ENCODE data around the gene RNF14. TPM values are rescaled to one million over a fixed set of nuclear protein-coding genes. Genes with fewer than 3 reads are reported as not detected.
"Not testable (repeated sequence)": the region's sequence is repeated elsewhere in the genome, so short reads cannot be mapped to it uniquely, and the experiment has no call there.

RNF14 gene
- polyA plus RNA-seq, 4 donors = 48.6 to 71.5 (median 61.4) TPM

DNA sequence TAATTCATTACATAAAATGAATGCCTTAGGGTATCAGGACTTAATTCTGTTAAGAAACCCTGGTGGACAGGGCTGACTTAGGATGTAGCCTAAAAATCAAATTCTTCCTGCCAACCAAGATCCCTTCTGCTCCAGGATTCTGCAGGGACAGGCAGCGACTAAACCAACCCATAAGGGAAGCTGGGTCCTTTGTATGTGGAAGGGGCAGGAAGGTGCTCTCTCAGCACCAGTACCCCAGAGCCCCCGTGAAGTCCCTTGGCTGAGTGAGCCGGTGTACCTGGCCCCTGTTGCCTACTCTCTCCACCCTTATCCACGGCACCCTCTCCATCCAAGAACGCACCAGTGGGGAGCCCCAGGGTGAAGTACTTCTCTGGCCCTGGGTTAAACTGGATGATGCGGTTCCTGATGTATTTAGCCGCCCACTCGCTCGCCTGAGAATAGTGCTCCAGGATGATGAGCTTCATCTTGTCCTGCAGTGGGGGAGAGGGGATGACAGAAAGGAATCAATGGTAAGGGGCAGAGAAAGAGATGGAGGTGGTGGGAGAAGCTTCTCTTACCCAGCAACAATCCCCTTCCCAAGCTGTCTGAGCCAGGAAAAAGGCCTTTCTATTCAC is 42.8 kb downstream of the RNF14 start:
- no peak for DNase-seq (ENCODE audit: low read depth in 4 of 4, low spot score in 3 of 4)

DNA sequence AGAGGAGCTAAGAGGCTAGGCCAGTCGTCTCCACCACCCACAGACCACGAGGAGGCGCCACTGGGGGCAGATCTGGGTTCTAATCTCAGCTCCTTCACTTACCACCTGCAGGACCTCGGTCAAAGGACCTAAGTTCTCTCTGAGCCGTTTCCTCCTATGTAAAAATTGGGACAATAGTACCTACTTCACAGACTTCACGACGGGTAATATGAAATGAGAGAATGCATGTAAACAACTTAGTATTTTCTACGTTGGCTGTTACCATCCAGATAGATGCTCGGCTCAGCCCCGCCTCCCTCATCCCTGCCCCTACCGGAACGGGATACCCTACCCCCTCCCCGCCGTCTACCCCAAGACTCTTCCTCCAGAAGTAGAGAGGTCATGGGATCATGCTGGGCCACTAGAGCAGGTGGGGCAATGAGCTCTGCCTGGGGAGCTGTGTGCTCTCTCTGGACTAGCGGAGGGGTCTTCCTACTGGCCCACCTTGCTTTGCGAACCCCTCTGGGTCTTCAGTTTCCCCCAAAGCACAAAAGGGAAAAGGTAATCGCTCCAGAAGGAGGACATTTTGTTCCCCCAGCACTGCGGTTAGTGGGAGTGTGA is 43.4 kb downstream of the RNF14 start:
- DNase-seq (ENCODE audit: low read depth in 4 of 4, low spot score in 3 of 4) = no peak

DNA sequence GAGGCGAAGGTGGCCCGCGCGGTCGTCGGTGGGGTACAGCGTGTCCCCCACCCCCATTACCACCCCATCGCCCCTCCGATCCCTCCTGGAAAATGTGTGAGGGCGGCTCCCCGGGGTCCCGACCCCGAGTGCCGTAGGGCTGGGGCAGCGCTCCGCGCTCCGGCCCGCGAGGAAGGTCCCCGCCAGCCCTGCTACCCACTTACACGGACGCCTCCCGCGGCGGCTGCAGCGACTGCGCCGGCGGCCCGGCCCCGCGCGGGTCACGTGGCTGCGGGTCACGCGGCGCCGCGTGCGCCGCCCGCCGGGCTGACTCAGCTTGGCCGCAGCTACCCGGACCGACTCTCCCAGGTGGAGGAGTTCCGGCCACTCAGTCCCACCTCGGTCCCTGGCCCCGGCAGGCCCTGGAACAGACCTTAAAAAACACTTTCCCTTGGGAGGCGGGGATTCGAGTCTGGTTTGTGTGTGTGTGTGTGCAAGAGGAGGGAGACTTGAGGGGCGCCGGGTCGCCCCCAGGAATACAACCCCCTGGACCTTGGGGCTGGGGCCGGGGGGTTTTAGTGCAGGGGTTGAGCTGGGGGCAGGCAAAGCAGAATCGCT is 44.0 kb downstream of the RNF14 start, which contains the start of gene GNPDA1:
Gene GNPDA1 (minus strand): TSS at position 236 of the 597 bp plus-strand sequence. CDS start 992 bp downstream, outside the sequence.
- DNase-seq (ENCODE audit: low read depth in 4 of 4, low spot score in 3 of 4) = peak in 2 of 4 donors; percentile 54 to 65

DNA sequence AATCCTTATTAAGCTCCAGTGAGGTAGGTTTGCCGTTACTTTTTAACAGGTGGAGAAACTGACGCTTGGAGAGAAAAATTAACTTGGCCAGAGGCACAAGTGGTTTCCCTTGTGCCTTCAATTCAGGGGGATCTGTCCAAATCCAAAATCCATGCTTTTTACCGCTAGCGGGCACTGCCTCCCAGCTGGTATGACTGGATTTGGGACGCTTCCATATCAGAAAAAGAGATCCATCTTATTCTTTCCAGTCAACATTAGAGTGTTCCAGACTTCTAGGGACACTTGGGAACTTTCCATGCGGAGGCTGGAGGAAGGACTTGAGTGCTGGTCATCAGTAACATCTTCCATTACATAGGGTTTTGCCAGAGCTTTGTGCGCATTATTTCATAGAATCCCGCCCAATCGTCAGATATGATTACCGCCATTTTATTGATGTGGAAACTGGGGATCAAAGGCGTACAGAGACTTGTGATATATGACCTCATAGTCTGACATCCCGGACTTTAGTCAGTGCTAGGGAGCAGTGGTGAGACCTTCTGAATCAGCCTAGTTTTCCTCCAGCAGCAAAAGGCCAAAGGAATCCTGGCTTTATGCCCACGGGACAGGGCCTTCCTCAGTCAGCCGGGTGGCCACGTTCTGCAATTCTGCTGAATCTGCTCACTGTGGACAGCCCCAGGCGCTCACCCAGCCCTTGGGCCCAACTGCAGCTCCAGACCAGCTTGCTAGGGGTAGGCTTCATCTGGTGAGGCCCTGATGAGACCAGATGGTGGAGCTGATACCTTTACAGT is 45.0 kb downstream of the RNF14 start:
- no peak for DNase-seq (ENCODE audit: low read depth in 4 of 4, low spot score in 3 of 4)

DNA sequence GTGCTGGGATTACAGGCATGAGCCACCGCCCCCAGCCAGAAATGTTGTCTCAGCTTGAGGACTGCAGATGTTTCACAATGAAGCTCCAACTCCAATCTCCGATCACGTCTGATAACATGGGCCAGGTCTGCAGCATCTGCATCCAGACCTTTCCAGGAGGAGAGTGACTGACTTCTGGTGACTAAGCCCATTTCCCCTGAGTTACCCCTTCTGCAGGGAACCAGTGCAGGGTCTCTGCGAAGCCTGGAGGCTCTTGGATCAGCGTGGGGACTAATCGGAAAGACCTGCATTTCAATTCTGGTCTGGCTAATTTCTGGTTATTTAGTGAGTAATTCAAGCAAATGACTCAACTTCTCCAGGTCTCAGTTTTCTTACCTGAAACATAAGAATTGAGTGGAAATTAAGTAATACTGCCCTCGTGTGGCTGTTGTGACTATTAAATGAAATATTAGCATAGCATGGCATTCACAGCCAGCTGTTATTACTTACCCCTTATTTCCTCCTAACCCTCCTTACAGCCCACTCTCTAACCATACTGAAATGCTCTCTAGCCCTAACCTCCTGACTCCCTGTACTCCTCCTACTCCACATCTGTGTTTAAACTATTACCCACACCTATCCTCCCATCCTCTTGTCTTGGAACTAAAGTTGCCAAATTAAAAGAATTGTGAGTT is 46.1 kb downstream of the RNF14 start:
- DNase-seq (ENCODE audit: low read depth in 4 of 4, low spot score in 3 of 4) = no peak

DNA sequence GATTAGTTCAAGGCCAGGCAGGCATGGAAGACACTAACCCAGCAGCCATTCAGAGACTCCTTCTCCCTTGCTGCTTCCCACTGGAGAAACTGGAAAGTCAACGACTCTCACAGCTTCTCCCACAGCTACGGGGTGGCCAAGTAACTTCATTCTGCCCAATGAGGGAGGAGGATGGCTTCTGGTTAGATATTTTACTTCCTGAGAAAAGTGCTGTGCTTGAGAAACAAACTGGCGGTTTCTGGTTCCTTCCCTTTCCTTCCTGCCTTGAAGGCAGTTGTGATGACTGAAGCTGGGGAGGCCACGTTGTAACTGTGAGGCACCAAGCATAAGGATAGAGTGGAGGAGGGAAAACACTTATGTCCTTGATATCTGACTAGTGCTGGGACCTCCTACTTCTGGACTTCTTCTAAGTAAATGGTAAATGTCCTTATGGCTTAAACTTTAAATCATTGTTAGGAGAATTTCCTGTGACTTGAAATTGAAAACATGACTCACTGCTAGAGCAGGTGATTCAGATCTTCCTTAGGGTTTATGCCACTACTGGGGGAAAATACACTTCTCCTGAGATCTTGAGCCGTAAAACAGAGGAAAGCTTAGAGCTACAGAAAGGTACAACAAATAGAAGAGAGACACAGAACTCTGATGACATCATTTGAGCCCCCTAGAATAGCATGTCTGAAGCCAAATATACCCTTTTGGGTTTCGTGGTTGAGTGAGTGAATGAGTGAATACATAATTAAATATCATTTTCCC is 47.1 kb downstream of the RNF14 start:
- no peak for DNase-seq (ENCODE audit: low read depth in 4 of 4, low spot score in 3 of 4)

DNA sequence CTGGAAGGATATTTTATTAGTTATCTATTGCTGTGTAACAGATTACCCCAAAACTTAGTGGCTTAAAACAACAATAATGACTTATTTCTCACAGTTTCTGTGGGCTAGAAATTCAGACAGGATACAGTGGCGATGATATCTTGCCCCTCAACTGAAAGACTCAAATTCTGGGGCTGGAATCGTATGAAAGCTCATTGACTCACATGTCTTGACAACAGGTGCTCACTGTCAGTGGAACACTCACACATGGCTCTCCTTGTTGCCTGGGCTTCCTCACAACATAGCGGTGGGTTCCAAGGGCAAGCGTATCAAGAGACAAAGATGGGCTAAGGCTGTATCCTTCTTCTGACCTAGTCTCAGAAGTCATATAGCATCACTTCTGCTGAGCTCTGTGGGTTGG is 47.7 kb downstream of the RNF14 start:
- no peak for DNase-seq (ENCODE audit: low read depth in 4 of 4, low spot score in 3 of 4)

DNA sequence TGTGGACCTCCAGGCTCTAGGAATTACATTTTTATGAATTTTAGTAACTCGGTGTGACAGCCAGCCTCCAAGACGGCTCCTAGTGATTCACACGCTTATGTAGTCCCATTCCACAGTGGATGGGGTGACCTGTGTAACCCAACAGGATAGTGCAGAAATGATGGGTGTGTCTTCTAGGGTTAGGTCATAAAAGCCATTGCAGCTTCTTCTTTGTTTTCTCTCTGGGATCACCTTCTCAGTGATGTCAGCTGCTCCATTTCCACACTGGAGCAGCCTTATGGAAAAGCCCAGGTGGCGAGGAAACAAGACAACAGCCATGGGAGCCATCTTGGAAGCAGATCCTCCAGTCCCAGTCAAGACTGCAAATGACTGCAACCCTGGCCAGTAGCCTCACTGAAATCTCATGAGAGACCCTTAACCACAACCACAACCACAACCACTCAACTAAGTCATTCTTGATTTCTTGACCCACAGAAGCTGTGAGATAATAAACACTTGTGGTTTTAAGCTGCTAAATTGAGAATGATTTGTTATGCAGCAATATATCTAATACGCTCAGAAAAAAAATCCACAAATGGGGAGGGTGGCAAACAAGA is 49.0 kb downstream of the RNF14 start:
- DNase-seq (ENCODE audit: low read depth in 4 of 4, low spot score in 3 of 4) = no peak

DNA sequence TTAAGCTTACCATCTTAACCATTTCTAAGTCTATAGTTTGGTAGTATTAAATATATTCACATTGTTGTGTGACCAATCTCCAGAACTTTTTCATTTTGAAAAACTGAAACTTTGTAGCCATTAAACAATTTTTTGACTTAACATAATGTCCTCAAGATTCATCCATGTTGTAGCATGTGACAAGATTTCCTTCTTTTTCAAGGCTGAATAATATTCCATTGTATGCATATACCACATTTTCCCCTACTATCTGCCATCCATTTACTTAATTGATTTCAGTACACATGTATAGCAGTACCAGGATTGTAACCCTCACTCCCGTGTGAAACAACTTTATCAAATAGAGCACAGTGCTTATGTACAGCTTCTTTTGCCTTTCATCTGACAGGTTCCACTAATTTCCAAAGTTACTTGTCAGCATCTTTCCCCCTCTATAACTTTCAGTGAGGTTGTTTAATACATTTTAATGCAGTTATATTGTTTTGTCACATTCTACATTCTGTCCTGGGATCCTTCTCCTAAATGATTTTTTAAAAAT is 51.3 kb downstream of the RNF14 start:
- no peak for DNase-seq (ENCODE audit: low read depth in 4 of 4, low spot score in 3 of 4)

DNA sequence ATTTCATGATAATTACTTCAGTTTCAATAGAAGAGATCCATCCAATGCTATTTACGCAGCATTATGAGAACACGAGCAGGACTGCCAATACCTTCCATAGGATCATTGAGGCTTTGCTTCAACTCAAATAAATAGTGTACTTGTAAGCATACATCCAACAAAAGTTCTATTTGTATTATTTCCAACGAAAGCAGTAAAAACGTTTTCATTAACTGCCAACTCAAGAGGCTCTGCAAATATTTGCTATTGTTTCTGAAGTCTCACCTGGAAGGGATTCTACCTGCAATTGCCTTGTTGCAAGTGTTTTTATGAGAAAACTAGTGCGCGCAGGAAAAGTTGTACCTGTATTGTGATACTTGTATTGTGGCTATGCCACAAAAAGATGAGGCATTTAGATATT is 54.9 kb downstream of the RNF14 start:
- DNase-seq (ENCODE audit: low read depth in 4 of 4, low spot score in 3 of 4) = no peak

DNA sequence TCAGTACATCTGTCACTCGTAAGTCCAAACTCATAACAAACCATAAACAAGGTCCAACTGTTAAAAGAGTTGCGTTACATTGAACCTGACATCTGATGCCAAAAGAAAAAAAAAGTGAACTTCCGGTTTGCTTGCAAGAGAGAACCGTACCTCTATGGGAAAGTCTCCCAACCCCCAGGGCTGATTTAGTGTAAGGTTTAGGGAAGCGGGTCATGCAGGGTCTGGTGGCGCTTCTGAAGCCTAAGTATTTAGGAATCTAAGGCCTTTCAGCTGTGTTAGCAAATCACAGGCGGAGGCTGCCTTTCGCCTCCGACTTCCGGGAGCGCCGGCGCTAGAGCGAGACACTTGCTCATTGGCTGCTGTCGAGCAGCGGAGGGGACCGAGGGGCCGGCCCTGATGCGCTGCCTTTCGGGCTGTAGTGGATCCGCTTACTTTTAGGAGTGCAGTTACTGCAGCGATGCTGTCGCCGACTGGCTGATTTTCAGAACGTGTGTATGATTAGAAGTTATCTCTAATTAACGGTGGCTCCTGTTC is 55.9 kb downstream of the RNF14 start:
- DNase-seq (ENCODE audit: low read depth in 4 of 4, low spot score in 3 of 4) = peak; percentile 62 to 77 (median 72)

DNA sequence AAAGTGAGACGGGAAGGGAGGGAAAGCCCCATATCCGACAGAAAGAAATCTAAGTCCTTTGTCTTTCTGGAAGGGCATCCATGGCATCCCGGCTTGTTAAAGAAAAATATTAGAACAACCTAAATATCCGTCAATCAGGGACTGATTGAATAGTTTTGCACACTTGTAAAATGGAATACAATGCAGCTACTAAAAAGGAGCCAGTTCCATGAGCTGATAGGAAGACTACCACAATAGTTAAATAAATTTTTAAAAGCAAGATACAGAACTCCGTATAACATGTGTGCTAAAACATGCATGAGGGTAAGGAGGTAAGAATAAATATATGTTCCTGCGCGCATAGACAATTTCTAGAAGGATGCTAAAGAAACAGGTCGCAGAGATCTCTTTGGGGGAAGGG is 56.7 kb downstream of the RNF14 start:
- no peak for DNase-seq (ENCODE audit: low read depth in 4 of 4, low spot score in 3 of 4)

DNA sequence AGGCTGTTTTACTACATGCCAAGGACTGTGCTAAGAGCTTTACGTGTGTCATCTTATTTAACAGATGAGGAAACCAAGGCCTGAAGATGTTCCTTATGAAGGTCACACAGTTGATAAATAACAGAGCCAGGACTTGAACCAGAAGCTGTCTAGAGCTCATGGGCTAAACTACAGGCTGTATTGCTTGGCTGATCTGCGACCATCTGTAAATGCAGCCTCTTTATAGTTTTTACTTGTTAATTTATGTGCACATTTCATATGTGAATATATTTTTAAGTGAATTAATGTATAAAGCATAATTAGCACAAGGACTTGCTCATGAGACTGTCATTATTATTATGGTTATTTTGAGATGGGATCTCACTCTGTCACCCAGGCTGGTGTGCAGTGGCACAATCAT is 63.2 kb downstream of the RNF14 start:
- no peak for DNase-seq (ENCODE audit: low read depth in 4 of 4, low spot score in 3 of 4)

DNA sequence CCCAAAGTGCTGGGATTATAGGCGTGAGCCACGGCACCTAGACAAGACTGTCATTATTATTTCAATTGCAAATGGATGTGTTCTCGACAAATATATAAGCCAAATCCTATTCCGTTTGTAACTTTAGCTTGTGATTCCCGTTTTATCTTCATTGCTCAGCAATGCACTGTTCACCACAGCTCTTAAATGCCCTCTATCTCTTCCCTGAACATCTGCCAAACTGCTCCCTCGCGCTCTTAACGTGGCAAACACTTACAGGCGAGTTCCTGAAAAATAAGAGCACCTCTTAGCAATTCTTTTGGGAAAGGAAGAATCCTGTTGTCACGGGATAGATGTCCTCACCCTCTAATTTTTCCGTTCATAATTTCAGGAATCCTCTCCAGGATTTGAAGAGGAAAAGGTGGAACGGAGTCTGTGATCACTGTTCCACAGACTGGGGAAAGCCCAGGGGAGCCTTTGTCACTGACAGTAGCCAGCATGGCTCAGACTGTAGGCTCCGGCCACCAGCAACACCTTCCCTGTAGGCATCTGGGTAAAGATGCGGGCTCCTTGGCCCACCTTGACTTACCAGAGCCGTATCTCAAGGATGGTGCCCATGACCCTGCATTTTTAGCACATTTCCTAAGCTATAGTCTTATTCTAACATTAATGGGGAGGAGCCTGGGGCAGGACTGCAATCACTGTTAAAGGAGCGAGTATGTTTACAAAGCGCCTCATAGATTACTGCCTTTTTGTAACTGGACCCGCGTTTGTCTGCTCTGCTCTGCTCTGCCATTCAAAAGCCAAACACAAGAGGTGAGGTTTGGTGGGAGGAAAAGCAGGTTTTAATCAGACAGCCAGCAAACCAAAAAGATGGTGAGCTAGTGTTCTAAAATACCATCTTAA is 64.1 kb downstream of the RNF14 start:
- no peak for DNase-seq (ENCODE audit: low read depth in 4 of 4, low spot score in 3 of 4)

DNA sequence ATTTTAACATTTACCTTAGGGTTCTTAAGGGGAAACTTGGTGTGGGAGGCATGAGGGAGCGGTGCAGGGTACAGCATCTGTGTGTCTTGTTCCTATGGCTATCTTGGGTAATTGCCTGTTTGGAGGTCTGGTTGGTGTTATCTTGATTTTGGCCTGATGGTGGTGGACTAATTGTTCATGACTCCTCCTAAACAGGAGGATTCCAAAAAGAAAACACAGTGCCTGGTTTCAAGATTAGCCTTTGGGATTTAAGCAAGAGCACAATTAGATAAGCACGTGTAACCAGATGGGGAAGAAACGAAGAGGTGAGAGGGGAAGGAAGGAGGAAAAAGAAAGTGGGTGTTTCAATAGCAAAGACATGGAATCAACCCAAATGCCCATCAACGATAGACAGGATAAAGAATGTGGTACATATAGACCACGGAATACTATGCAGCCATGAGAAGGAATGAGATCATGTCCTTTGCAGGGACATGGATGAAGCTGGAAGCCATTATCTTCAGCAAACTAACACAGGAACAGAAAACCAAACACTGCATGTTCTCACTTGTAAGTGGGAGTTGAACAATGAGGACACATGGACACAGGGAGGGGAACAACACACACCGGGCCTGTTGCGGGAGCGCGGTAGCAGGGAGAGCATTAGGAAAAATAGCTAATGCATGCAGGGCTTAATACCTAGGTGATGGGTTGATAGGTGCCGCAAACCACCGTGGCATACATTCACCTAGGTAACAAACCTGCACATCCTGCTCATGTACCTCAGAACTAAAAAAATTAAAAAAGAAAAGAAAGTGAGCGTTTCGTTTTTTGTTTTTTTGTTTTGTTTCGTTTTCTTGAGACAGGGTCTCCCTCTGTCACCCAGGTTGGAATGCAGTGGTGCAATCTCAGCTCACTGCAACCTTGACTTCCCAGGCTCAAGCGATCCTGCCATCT is 65.0 kb downstream of the RNF14 start:
- not testable (repeated sequence) for DNase-seq (ENCODE audit: low read depth in 4 of 4, low spot score in 3 of 4)

DNA sequence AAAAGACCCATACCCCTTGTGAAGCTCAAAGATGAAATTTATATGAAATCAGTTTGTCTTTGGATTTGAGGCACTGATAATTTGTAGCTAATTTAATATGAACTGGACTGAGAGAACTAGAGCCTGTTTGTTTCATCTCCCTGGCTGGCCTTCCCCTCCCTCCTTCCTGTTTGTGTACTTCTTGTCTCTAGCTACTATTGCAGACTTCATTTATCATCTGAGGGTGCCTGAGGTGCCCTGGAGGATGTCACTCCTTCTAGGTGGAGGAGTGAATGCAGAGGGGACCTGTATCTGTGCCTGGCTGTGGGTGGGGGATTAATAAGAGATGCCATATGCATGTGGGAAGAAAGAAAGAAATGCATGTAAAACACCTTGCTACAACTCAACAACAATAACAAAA is 66.1 kb downstream of the RNF14 start:
- no peak for DNase-seq (ENCODE audit: low read depth in 4 of 4, low spot score in 3 of 4)

DNA sequence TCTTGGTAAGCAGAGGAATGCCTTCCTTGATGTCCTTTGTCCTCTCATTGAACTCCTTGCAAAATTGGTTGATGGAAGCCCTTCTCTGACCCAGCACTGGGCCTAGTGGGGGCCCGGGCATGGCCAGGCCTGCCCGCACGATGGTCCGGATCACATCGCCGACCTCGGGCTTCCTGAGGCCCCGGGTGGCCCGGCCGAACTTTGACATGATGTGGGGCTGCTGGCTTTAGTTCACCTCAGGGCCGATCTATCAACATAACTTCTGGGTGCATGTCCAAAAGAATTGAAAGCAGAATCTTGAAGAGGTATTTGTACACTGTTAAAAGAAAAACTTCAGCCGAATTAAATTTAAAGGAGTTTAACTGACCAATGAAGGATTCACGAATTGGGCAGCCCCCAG is 68.0 kb downstream of the RNF14 start:
- no peak for DNase-seq (ENCODE audit: low read depth in 4 of 4, low spot score in 3 of 4)

Measured in left renal pelvis (tissue), 4 donors.